Kidney epithelial cell (primary cell): Measurements from ENCODE around the gene GNG12. TPM values are rescaled to one million over a fixed set of nuclear protein-coding genes. Genes with fewer than 3 reads are reported as not detected.

Experiments used
- DNase-seq: peaks from one replicate; pipeline ENCODE4 v3.0.0-alpha.2; 2010; ENCODE audit warnings: low read depth
- H3K27me3 ChIP-seq: 2 replicates; pipeline ENCODE4 v1.6.0; 2011; ENCODE audit warnings: low read length; ENCODE audit not compliant: control insufficient read depth, insufficient read depth
- H3K36me3 ChIP-seq: 2 replicates; pipeline ENCODE4 v1.5.1; 2011; ENCODE audit warnings: low read length; ENCODE audit not compliant: control insufficient read depth, insufficient read depth
- H3K4me3 ChIP-seq: 2 replicates; pipeline ENCODE4 v1.5.1; 2011; ENCODE audit warnings: low read depth, mild to moderate bottlenecking, control low read depth, low read length
- total RNA-seq: library from RNA; depleted of rRNA; stranded (reverse); fragments of >200 nt; gene quantifications from 2 replicates; pipeline ENCODE4 v1.2.3, GENCODE V29; 2015
- TF ChIP-seq, protein P1 (sequence below): IDR thresholded peaks from 2 replicates; pipeline ENCODE4 v1.5.1; 2011; ENCODE audit warnings: mild to moderate bottlenecking, moderate library complexity, low read length, control low read depth, inconsistent platforms; ENCODE audit not compliant: insufficient read depth, poor library complexity, severe bottlenecking

GNG12 gene
- total RNA-seq, 1 donor from 2014 or later, result 85.7 TPM

DNA sequence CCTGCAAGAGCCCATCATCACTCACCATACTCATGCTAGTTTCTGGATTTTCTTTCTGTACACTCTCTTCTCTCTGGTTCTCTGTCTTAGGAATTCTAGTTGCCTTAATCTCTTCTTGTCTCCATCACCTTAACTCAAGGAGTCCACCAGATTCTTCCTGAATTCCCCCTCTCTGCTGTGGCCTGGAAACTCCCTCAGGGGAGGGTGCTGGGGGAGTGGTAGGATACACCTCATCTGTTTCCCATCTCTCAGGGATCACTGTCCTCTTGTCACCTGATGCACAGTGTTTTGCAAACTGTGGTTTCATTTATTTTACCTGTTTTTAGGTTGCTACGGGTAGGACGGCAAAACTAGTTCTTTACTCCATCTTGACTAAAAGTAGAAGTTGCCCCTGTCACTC, 6.6 kb upstream of the GNG12 start:
- no peak for DNase-seq
- Histone ChIP-seq H3K4me3 (no peak overlapping the region), H3K36me3 (no peaks in the 10 kb centered on the region), H3K27me3 (no peaks in the 10 kb centered on the region)
- TF ChIP-seq, protein P1, sequence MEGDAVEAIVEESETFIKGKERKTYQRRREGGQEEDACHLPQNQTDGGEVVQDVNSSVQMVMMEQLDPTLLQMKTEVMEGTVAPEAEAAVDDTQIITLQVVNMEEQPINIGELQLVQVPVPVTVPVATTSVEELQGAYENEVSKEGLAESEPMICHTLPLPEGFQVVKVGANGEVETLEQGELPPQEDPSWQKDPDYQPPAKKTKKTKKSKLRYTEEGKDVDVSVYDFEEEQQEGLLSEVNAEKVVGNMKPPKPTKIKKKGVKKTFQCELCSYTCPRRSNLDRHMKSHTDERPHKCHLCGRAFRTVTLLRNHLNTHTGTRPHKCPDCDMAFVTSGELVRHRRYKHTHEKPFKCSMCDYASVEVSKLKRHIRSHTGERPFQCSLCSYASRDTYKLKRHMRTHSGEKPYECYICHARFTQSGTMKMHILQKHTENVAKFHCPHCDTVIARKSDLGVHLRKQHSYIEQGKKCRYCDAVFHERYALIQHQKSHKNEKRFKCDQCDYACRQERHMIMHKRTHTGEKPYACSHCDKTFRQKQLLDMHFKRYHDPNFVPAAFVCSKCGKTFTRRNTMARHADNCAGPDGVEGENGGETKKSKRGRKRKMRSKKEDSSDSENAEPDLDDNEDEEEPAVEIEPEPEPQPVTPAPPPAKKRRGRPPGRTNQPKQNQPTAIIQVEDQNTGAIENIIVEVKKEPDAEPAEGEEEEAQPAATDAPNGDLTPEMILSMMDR, result no peak

DNA sequence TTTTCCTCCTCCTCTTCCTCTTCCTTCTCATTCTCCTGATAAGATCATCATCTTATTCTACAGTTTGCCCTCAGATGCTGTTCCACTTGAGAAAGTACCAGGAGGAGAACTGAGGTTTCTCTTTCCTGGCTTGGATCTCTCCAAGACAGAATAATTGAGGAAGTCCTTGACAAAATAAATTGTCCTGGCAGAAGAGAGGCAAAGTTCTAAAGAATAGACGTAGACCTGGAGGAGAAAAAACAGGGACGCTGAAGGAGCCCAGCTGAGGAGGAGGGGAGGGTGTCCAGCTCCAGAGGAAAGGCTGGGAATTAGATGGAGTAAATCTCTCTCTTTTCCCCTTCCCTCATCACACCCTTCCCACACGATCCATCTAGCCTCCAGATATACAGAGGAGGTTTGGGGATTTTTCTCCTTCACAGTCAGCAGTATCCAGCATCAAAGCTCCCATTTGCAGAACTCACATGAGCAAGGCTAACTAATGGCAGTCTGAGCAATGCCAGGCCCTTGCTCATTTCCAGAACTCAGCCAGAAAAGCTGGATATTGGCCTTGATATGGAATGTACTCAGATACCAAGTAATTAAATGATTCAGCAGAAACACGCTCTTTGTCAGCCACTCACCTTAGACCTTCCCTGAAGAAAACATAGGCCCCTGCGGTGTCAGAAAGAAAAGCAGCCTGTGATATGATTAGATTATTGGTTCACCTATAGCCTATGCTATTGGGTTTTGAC, 5.1 kb upstream of the GNG12 start:
- H3K4me3 ChIP-seq, result no peak overlapping the region
- H3K27me3 ChIP-seq, result no peaks in the 10 kb centered on the region
- no peaks in the 10 kb centered on the region for H3K36me3 ChIP-seq
- TF ChIP-seq, protein P1, result no peak
- no peak for DNase-seq

DNA sequence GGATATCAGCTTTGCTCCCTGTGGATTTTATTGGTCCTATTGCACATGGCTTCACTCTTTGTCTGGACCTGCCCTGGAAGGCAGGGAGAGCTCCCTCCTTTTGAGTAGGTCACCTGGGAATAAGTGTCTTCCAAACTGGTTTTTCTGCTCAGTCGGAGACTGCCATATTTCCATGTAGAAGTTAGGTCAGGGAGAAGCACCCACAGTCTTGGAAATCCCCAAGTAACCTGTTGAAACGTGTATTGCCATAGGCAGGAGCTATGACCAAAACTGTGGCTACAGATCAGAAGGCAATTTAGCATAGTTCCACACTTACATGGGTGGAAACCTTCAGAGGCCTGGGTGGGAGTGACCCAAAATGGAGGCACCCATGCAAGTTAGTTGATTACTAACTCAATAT, 3.5 kb upstream of the GNG12 start:
- Histone ChIP-seq H3K4me3 (no peak overlapping the region), H3K36me3 (no peaks in the 10 kb centered on the region), H3K27me3 (no peaks in the 10 kb centered on the region)
- DNase-seq, result no peak
- TF ChIP-seq, protein P1, result no peak

DNA sequence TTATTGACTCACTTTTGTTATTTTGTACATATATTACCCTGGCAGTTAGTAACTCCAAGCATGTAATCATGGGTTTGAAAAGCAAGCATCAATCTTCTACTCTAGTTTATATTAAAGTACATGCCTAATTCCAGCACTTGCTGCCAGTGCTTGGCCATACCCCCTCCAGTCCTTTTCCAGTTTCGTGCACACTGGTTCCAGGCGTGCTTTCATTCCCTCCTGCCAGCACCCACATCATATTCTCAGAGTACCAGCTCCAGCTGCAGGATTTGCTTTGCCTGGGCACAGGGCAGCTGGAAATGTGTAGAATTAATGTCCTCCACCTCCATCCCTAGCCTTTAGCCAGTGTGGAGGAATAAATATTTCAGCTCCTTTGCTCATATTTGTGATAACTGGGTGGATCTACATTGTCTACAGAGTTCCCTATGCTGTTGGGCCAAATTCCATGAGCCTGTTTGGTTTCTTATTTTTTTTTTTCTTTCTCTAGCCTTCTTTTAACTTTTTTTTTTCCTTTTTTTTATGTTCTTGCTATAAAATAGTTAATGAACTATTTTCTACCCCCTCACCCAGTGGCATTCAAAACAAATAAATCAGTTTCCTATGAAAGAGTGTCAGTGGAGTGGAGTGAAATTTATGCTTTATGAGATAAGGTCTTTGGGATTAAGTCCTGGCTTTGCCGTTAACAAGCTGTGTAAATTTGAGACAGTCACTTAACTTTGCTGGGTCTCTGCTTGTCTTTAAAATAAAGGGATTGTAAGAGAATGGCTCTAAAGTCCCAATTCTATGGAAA, 2.6 kb upstream of the GNG12 start:
- DNase-seq, result no peak
- TF ChIP-seq, protein P1, result no peak
- no peak overlapping the region for H3K4me3 ChIP-seq
- H3K36me3 ChIP-seq, result no peaks in the 10 kb centered on the region
- no peaks in the 10 kb centered on the region for H3K27me3 ChIP-seq

DNA sequence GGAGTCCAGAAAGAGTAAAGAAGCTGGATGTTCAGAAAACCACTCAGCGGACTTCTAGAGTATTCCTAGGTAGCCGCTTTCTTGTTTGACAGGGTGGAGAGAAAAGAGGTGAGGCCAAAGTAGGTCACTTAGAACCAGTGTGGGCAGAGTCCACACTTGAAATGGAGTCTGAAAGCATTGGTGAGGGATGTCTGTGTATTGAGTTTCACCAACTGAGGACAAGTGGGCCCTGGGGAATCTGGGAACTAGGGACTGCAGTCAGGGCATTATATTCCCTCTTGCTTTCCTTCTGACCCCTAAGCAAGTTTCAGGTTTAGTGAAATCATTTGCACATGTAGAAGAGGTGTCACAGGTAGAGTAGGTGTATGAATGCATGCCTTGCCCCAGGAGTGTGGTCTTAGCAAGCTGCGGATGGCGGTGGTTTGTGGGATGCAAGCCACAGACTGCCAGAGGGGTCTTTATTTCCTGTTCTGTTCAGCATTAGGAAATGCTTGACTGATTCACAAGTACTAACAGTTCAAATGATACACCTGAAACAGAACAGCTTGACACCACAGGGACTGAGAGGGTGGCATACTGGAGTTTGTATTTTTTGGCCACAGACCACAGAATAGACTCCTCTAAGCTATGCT, 1.1 kb upstream of the GNG12 start:
- H3K27me3 ChIP-seq, result no peaks in the 10 kb centered on the region
- no peak overlapping the region for H3K4me3 ChIP-seq
- H3K36me3 ChIP-seq, result no peaks in the 10 kb centered on the region
- TF ChIP-seq, protein P1, result no peak
- DNase-seq, result no peak
